Panc1 (cell line): ENCODE data around the gene ARID4A. TPM values are rescaled to one million over a fixed set of nuclear protein-coding genes. Genes with fewer than 3 reads are reported as not detected.
"Not testable (repeated sequence)": the region's sequence is repeated elsewhere in the genome, so short reads cannot be mapped to it uniquely, and the experiment has no call there.

Experiments used
- ATAC-seq: fragments of 200-7000 bp; cut with Tn5 transposase; 2 replicates; pipeline ENCODE4 v1.9.1; 2020; ENCODE audit warnings: mild to moderate bottlenecking, moderate library complexity
- BruUV-seq: library from RNA; stranded (reverse); fragments of 400-500 nt; replicated peaks from 2 replicates; lab custom pipeline; 2021; lab: Mats Ljungman, UMichigan
- CTCF ChIA-PET: fragments of 300-600 bp; sonication (Branson Sonifier 250); formaldehyde crosslinking; loops from one replicate; lab custom pipeline; 2022; ENCODE audit warnings: antibody characterized with exemption; lab: Charles Lee
- POLR2A ChIA-PET: fragments of 300-600 bp; sonication (Branson Sonifier 250); formaldehyde crosslinking; loops from one replicate; lab custom pipeline; 2022; ENCODE audit warnings: antibody characterized with exemption; lab: Charles Lee
- DNase-seq: peaks from one replicate; pipeline ENCODE4 v3.0.0-alpha.2; 2010; ENCODE audit warnings: low read depth, low spot score
- H3K27ac ChIP-seq: 2 replicates; pipeline ENCODE4 v1.5.1; 2011; ENCODE audit warnings: mild to moderate bottlenecking, low read length, inconsistent platforms
- H3K27me3 ChIP-seq: fragments of 200-500 bp; sonication (Bioruptor generic); 2 replicates; pipeline ENCODE4 v1.6.0; 2014; ENCODE audit warnings: low read length, inconsistent platforms; ENCODE audit not compliant: control insufficient read depth, insufficient read depth
- H3K36me3 ChIP-seq: fragments of 200-500 bp; sonication (Bioruptor generic); 2 replicates; pipeline ENCODE4 v1.5.1; 2014; ENCODE audit warnings: inconsistent platforms, mild to moderate bottlenecking, low read length, moderate library complexity; ENCODE audit not compliant: control insufficient read depth, insufficient read depth
- H3K4me1 ChIP-seq: 2 replicates; pipeline ENCODE4 v1.5.1; 2011; ENCODE audit warnings: inconsistent platforms, mild to moderate bottlenecking, low read length, moderate library complexity; ENCODE audit not compliant: control insufficient read depth, insufficient read depth
- H3K4me3 ChIP-seq, 2 experiments: 2 replicates each; pipeline ENCODE4 v1.5.1; 2011 to 2012; ENCODE audit warnings: low read depth in 2 of 2, low read length in 2 of 2, mild to moderate bottlenecking in 2 of 2, inconsistent platforms in 1 of 2, moderate library complexity in 1 of 2
- H3K9me3 ChIP-seq: fragments of 200-500 bp; sonication (Bioruptor generic); 2 replicates; pipeline ENCODE4 v1.5.1; 2014; ENCODE audit warnings: low read depth, mild to moderate bottlenecking, inconsistent platforms, low read length, moderate library complexity; ENCODE audit not compliant: control insufficient read depth, insufficient read depth
- POLR2AphosphoS5 ChIP-seq: IDR thresholded peaks from 2 replicates; pipeline ENCODE4 v1.6.1; 2012; ENCODE audit warnings: mild to moderate bottlenecking, low read depth, low read length, moderate library complexity
- SIN3A ChIP-seq: IDR thresholded peaks from 2 replicates; pipeline ENCODE4 v1.6.1; 2012; ENCODE audit warnings: low read depth, mild to moderate bottlenecking, low read length, moderate library complexity, borderline replicate concordance; ENCODE audit not compliant: insufficient read depth
- TCF7L2 ChIP-seq: IDR thresholded peaks from 2 replicates; pipeline ENCODE4 v1.6.1; 2011; ENCODE audit warnings: mild to moderate bottlenecking, low read depth, low read length, inconsistent platforms
- in situ Hi-C: cut with HindIII; loops from 2 replicates; pipeline ENCODE4 v1.10.0; 2016; ENCODE audit warnings: low sequenced_read_pairs, low pct_unique_long_range_greater_than_20kb
- intact Hi-C: fragments of 100-400 bp; cut with micrococcal nuclease; formaldehyde crosslinking; loops from one replicate; pipeline ENCODE4 v1.10.0; 2022; ENCODE audit not compliant: unreplicated experiment
- total RNA-seq: library from RNA; stranded (reverse); gene quantifications from one replicate; pipeline ENCODE4 v1.2.1, GENCODE V29; 2021; ENCODE audit not compliant: unreplicated experiment
- TF ChIP-seq, protein P1 (sequence below), 2 experiments: IDR thresholded peaks; 2 replicates each; pipeline ENCODE4 v1.6.1; 2011 to 2012; ENCODE audit warnings: low read depth in 2 of 2, control low read depth in 1 of 2, low read length in 1 of 2, mild to moderate bottlenecking in 1 of 2, moderate library complexity in 1 of 2; ENCODE audit not compliant: insufficient read depth in 1 of 2
- TF ChIP-seq, protein P2 (sequence below): fragments of 450-650 bp; IDR thresholded peaks from 2 replicates; pipeline ENCODE4 v1.5.1; 2017; ENCODE audit warnings: mild to moderate bottlenecking

Gene ARID4A
- total RNA-seq, 1 experiment from 2014 or later = 11.4 TPM

DNA sequence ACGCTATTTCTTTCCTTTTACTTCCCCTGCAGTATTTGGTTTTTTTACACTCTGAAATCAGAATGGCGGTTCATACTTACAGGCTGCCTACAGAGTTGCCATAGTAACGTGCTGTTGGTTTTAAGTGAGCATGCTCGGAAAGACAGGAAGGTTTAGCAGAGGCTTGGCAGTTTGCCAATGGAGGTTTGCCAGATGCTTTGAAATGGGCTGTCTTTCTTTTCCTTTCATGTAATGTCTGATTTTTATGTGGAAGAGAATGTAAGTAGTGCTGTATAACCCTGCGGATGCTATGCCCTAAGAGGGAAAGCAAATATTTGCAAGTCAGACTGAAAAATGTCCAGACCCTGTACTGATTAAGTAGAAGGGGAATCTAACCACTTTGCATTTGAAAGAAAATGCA lies 32.8 kb downstream of the ARID4A start:
- no peaks in the 10 kb centered on the region for H3K4me1 ChIP-seq
- BruUV-seq = no TSS peak
- ATAC-seq = no peak
- CTCF ChIA-PET = no interaction called here
- H3K9me3 ChIP-seq = no peaks in the 10 kb centered on the region
- intact Hi-C loops (no loop called here), in situ Hi-C loops (no loop called here)
- H3K4me3 ChIP-seq = no peak overlapping the region; a peak in 1 of 4 replicates
- no peaks in the 10 kb centered on the region for H3K27me3 ChIP-seq
- POLR2A ChIA-PET = no interaction called here
- no peak overlapping the region for H3K27ac ChIP-seq
- peaks cover 9% of the 10 kb centered on the region for H3K36me3 ChIP-seq
- no peak for DNase-seq
- TF ChIP-seq, protein P1, sequence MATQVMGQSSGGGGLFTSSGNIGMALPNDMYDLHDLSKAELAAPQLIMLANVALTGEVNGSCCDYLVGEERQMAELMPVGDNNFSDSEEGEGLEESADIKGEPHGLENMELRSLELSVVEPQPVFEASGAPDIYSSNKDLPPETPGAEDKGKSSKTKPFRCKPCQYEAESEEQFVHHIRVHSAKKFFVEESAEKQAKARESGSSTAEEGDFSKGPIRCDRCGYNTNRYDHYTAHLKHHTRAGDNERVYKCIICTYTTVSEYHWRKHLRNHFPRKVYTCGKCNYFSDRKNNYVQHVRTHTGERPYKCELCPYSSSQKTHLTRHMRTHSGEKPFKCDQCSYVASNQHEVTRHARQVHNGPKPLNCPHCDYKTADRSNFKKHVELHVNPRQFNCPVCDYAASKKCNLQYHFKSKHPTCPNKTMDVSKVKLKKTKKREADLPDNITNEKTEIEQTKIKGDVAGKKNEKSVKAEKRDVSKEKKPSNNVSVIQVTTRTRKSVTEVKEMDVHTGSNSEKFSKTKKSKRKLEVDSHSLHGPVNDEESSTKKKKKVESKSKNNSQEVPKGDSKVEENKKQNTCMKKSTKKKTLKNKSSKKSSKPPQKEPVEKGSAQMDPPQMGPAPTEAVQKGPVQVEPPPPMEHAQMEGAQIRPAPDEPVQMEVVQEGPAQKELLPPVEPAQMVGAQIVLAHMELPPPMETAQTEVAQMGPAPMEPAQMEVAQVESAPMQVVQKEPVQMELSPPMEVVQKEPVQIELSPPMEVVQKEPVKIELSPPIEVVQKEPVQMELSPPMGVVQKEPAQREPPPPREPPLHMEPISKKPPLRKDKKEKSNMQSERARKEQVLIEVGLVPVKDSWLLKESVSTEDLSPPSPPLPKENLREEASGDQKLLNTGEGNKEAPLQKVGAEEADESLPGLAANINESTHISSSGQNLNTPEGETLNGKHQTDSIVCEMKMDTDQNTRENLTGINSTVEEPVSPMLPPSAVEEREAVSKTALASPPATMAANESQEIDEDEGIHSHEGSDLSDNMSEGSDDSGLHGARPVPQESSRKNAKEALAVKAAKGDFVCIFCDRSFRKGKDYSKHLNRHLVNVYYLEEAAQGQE (IDR thresholded peaks at IDR 0.05; ENCODE audit: insufficient read depth in 1 of 2, low read depth in 2 of 2, low read length in 1 of 2) = no peak
- TF ChIP-seq, protein P2, sequence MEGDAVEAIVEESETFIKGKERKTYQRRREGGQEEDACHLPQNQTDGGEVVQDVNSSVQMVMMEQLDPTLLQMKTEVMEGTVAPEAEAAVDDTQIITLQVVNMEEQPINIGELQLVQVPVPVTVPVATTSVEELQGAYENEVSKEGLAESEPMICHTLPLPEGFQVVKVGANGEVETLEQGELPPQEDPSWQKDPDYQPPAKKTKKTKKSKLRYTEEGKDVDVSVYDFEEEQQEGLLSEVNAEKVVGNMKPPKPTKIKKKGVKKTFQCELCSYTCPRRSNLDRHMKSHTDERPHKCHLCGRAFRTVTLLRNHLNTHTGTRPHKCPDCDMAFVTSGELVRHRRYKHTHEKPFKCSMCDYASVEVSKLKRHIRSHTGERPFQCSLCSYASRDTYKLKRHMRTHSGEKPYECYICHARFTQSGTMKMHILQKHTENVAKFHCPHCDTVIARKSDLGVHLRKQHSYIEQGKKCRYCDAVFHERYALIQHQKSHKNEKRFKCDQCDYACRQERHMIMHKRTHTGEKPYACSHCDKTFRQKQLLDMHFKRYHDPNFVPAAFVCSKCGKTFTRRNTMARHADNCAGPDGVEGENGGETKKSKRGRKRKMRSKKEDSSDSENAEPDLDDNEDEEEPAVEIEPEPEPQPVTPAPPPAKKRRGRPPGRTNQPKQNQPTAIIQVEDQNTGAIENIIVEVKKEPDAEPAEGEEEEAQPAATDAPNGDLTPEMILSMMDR = no peak
- TF ChIP-seq TCF7L2 = no peak

DNA sequence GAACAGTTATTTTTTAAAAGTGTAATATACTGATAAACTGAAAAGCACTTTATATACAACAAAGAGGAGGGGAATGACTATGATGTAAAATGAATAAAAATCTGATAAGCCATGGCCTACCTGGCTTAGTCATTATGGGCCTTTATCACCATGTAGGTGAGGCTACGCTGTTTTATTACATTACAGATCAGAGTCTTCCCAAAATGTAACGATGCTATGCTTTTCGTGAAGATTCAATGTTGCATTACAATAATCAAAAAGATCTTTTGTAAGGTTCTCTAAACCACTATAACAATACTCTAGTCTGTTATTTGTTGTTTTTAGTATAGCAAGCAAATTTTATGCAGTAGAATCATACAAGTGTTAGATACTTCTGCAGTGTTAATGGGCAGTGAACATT lies 34.2 kb downstream of the ARID4A start:
- no peak for DNase-seq
- in situ Hi-C loops = no loop called here
- H3K27me3 ChIP-seq = no peaks in the 10 kb centered on the region
- H3K9me3 ChIP-seq = no peaks in the 10 kb centered on the region
- TF ChIP-seq, protein P2 = no peak
- TF ChIP-seq TCF7L2 (no peak), POLR2AphosphoS5 (no peak), SIN3A (no peak)
- TF ChIP-seq, protein P1 (IDR thresholded peaks at IDR 0.05; ENCODE audit: insufficient read depth in 1 of 2, low read depth in 2 of 2, low read length in 1 of 2) = no peak
- no peak for ATAC-seq
- no peaks in the 10 kb centered on the region for H3K4me1 ChIP-seq
- POLR2A ChIA-PET = no interaction called here
- intact Hi-C loops = no loop called here
- no peak overlapping the region for H3K4me3 ChIP-seq
- H3K36me3 ChIP-seq = peaks cover 9% of the 10 kb centered on the region
- no peak overlapping the region for H3K27ac ChIP-seq
- CTCF ChIA-PET = no interaction called here
- no TSS peak for BruUV-seq

DNA sequence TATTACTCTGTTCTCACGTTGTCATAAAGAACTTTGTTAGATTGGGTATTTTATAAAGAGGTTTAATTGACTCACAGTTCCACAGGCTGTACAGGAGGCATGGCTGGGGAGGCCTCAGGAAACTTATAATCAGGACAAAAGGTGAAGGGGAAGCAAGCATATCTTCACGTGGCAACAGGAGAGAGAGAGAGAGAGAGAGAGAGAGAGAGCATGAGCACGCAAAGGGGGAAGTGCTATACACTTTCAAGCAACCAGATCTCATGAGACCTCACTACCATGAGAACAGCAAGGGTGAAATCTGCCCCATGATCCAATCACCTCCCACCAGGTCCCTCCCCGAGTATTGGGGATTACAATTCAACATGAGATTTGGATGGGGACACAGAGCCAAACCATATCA lies 41.3 kb downstream of the ARID4A start:
- ATAC-seq, H3K4me3 ChIP-seq, POLR2A ChIA-PET, H3K27me3 ChIP-seq, H3K36me3 ChIP-seq, intact Hi-C loops, CTCF ChIA-PET, DNase-seq, in situ Hi-C loops, H3K27ac ChIP-seq, H3K4me1 ChIP-seq, H3K9me3 ChIP-seq, BruUV-seq: not testable (repeated sequence)
